22Rv1 (cell line): ENCODE results near the gene DNM1L.

Source experiments
- ZFX ChIP-seq: fragments of 450-650 bp; IDR thresholded peaks from 2 replicates; pipeline ENCODE4 v1.6.1; 2017; ENCODE audit warnings: antibody characterized with exemption, borderline replicate concordance
- TF ChIP-seq, protein P1 (sequence below): fragments of 450-650 bp; IDR thresholded peaks from 2 replicates; pipeline ENCODE4 v1.5.1; 2017; ENCODE audit warnings: mild to moderate bottlenecking

DNA sequence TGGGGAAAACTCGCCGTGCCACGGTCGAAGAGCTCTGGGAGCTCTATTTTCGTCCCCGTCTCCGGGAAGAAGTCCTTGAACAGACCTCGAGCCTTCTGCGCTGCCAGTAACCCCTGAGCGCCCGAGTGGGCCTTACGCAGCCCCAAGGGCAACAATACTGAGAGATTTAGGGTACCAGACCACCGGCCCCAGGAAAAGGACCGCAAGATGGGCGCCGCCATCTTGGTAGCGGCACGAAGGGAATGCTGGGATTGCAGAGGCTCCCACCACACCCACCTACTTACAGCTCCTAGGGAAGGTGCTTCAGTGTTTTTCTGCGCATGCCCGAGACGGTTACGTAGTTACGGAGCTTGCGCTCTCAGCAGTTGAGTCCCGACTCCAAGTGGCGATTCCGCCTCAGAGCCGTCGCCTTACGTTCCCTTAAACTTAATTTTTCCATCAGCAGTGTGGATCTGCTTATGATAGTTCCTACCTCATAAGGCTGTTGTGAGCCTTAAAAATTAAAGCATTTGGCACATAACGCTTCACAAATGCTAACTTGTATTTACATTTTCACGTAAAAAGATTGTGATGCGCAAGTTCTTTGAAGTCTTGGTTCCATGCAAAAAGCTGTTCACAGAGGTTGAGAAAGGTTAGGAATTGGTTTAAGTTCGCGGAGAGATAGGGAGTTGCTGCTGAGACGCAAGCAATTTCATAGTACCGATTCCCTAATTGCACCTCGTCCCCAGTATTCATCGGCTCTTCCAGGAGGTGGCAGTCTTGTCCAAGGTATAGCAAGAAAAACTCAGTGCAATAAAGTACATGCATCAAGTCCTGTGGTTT is 76.8 kb downstream of the DNM1L start, which contains the start of gene YARS2:
- TF ChIP-seq, protein P1, sequence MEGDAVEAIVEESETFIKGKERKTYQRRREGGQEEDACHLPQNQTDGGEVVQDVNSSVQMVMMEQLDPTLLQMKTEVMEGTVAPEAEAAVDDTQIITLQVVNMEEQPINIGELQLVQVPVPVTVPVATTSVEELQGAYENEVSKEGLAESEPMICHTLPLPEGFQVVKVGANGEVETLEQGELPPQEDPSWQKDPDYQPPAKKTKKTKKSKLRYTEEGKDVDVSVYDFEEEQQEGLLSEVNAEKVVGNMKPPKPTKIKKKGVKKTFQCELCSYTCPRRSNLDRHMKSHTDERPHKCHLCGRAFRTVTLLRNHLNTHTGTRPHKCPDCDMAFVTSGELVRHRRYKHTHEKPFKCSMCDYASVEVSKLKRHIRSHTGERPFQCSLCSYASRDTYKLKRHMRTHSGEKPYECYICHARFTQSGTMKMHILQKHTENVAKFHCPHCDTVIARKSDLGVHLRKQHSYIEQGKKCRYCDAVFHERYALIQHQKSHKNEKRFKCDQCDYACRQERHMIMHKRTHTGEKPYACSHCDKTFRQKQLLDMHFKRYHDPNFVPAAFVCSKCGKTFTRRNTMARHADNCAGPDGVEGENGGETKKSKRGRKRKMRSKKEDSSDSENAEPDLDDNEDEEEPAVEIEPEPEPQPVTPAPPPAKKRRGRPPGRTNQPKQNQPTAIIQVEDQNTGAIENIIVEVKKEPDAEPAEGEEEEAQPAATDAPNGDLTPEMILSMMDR, result peak; percentile 91
- TF ChIP-seq ZFX, result no peak
